Endothelial cell of umbilical vein (primary cell): ENCODE data around the gene ADGRD1.

Experiments
- CTCF ChIP-seq, 2 donors: IDR thresholded peaks; 1 replicate in 1 of 2; 2 replicates in 1 of 2; pipeline ENCODE4 v1.5.1; 2011; ENCODE audit warnings: low read length in 2 of 2, mild to moderate bottlenecking in 2 of 2, moderate library complexity in 2 of 2, control low read depth in 1 of 2, inconsistent platforms in 1 of 2, low read depth in 1 of 2; ENCODE audit not compliant: insufficient read depth in 1 of 2; ENCODE audit errors: extremely low read depth in 1 of 2
- EZH2 ChIP-seq: IDR thresholded peaks from 2 replicates; pipeline ENCODE4 v1.6.1; 2012; ENCODE audit warnings: borderline replicate concordance, low read depth, mild to moderate bottlenecking, moderate library complexity, low read length, inconsistent platforms; ENCODE audit not compliant: severe bottlenecking
- FOS ChIP-seq: IDR thresholded peaks from 2 replicates; pipeline ENCODE4 v1.6.1; 2011; ENCODE audit warnings: mild to moderate bottlenecking, low read length, moderate library complexity, borderline replicate concordance; ENCODE audit not compliant: insufficient read depth
- GATA2 ChIP-seq: IDR thresholded peaks from 2 replicates; pipeline ENCODE4 v1.7.0; 2011; ENCODE audit warnings: low read depth, mild to moderate bottlenecking, moderate library complexity, mixed read lengths, low read length; ENCODE audit not compliant: insufficient read length, insufficient read depth
- JUN ChIP-seq: IDR thresholded peaks from 2 replicates; pipeline ENCODE4 v1.6.1; 2011; ENCODE audit warnings: borderline replicate concordance, low read depth; ENCODE audit not compliant: insufficient read length, insufficient read depth
- MAX ChIP-seq: IDR thresholded peaks from 2 replicates; pipeline ENCODE4 v1.6.1; 2011; ENCODE audit not compliant: insufficient read depth, insufficient read length
- POLR2A ChIP-seq: IDR thresholded peaks from 2 replicates; pipeline ENCODE4 v1.6.1; 2012; ENCODE audit warnings: low read depth, mild to moderate bottlenecking, control low read depth, low read length
- POLR2AphosphoS5 ChIP-seq: IDR thresholded peaks from 2 replicates; pipeline ENCODE4 v1.6.1; 2012; ENCODE audit warnings: low read depth, mild to moderate bottlenecking, control low read depth, low read length, moderate library complexity; ENCODE audit not compliant: insufficient read depth

GRCh38 chr12:131000000-131000486 is 46.3 kb downstream of the ADGRD1 start:
- TF ChIP-seq CTCF (IDR thresholded peaks at IDR 0.05; ENCODE audit: extremely low read depth in 1 of 2, insufficient read depth in 1 of 2, low read depth in 1 of 2, low read length in 2 of 2) (no peak), POLR2A (no peak), EZH2 (no peak), POLR2AphosphoS5 (no peak), GATA2 (no peak), MAX (no peak), FOS (no peak), JUN (no peak)
